Skeletal muscle tissue (tissue), 4 donors: Measurements from ENCODE around the gene ITPR1. TPM values are rescaled to one million over a fixed set of nuclear protein-coding genes. Genes with fewer than 3 reads are reported as not detected.

Experiments used
- H3K27ac ChIP-seq: one replicate; pipeline ENCODE4 v1.7.0; 2013; ENCODE audit warnings: mild to moderate bottlenecking, low read depth, low read length, inconsistent platforms
- H3K27me3 ChIP-seq, 3 donors: one replicate each; pipeline ENCODE4 v1.7.0; 2013; ENCODE audit warnings: low read length in 3 of 3; ENCODE audit not compliant: control insufficient read depth in 3 of 3, insufficient read depth in 3 of 3
- H3K36me3 ChIP-seq, 3 donors: one replicate each; pipeline ENCODE4 v1.7.0; 2013; ENCODE audit warnings: low read length in 3 of 3; ENCODE audit not compliant: control insufficient read depth in 3 of 3, insufficient read depth in 3 of 3
- H3K4me1 ChIP-seq, 3 donors: one replicate each; pipeline ENCODE4 v1.7.0; 2013; ENCODE audit warnings: low read length in 3 of 3, mild to moderate bottlenecking in 3 of 3; ENCODE audit not compliant: control insufficient read depth in 3 of 3, insufficient read depth in 3 of 3
- H3K4me3 ChIP-seq, 3 donors: one replicate each; pipeline ENCODE4 v1.7.0; 2013; ENCODE audit warnings: low read length in 3 of 3
- H3K9ac ChIP-seq, 3 donors: one replicate each; pipeline ENCODE4 v1.7.0; 2013; ENCODE audit warnings: low read length in 3 of 3, mild to moderate bottlenecking in 3 of 3, moderate library complexity in 2 of 3, low read depth in 1 of 3
- H3K9me3 ChIP-seq, 3 donors: one replicate each; pipeline ENCODE4 v1.7.0; 2013; ENCODE audit warnings: low read length in 3 of 3; ENCODE audit not compliant: control insufficient read depth in 3 of 3
- total RNA-seq: library from RNA; depleted of rRNA; stranded (reverse); fragments of >200 nt; gene quantifications from one replicate; pipeline ENCODE4 v1.2.3, GENCODE V29; 2014
- donor health status: Osteomylitis.

The ITPR1 gene
- total RNA-seq, 1 donor from 2014 or later: 55.8 TPM

- H3K36me3 ChIP-seq: peaks cover 2 to 10% (median 3%) of the 10 kb centered on the region in 3 donors
- no peaks in the 10 kb centered on the region for H3K4me1 ChIP-seq
- no peak overlapping the region for H3K9ac ChIP-seq
- H3K27me3 ChIP-seq: no peaks in the 10 kb centered on the region
- no peaks in the 10 kb centered on the region for H3K9me3 ChIP-seq
- no peak overlapping the region for H3K27ac ChIP-seq
- H3K4me3 ChIP-seq: no peak overlapping the region
Observed at GRCh38 chr3:4674216-4674615, 181.1 kb downstream of the ITPR1 start.

- H3K27me3 ChIP-seq: no peaks in the 10 kb centered on the region
- no peak overlapping the region for H3K4me3 ChIP-seq
- no peak overlapping the region for H3K9ac ChIP-seq
- peaks cover 0 to 6% (median 5%) of the 10 kb centered on the region in 3 donors for H3K36me3 ChIP-seq
- H3K9me3 ChIP-seq: no peaks in the 10 kb centered on the region
- no peak overlapping the region for H3K27ac ChIP-seq
- H3K4me1 ChIP-seq: no peaks in the 10 kb centered on the region
Observed at GRCh38 chr3:4675704-4676103, 182.6 kb downstream of the ITPR1 start.

DNA sequence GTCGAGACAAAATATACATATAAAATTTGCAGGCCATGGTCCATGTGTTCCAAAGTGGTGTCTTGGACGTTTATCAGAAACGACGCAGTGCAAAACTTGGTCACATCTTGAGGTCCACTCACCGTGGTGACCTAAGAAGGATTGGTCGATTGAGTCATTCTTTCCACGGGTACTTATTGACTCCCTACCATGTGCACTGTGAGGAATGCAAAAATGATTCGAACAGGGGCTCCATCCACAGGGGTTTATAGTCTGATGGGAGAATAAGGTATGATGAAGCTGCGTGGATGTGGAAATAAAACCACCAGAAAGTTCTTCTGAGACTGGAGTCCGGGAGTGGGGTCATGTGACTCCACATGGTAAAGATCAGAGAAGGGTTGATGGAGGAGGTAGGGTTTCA lies 185.2 kb downstream of the ITPR1 start:
- H3K27ac ChIP-seq: no peak overlapping the region
- H3K9me3 ChIP-seq: no peaks in the 10 kb centered on the region
- H3K36me3 ChIP-seq: peaks cover 4 to 5% (median 4%) of the 10 kb centered on the region in 3 donors
- H3K9ac ChIP-seq: no peak overlapping the region
- no peak overlapping the region for H3K4me3 ChIP-seq
- H3K4me1 ChIP-seq: no peaks in the 10 kb centered on the region
- no peaks in the 10 kb centered on the region for H3K27me3 ChIP-seq

DNA sequence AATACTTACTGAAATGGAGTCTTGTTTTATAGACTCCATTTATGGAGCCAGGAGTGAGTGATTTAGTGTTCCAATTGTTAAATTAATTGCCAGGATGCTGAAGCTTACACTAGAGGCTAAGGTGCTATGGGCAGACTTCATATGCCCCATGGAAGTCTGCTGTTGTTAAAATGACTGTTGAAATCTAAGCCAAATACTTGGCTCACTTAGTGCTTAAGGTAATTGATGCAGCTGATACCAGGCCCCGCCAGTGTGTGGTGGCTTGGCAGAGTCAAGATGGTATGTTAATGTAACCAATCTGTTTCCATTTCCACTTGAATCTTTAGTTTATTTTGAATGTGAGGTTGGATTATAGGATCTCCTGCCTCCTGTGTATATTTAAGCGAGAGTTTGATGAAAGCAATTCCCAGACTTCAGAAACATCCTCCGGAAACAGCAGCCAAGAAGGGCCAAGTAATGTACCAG lies 187.1 kb downstream of the ITPR1 start:
- no peaks in the 10 kb centered on the region for H3K27me3 ChIP-seq
- peaks cover 6 to 19% (median 17%) of the 10 kb centered on the region in 3 donors for H3K36me3 ChIP-seq
- no peak overlapping the region for H3K27ac ChIP-seq
- H3K4me1 ChIP-seq: no peaks in the 10 kb centered on the region
- H3K4me3 ChIP-seq: no peak overlapping the region
- no peak overlapping the region for H3K9ac ChIP-seq
- H3K9me3 ChIP-seq: no peaks in the 10 kb centered on the region

- Histone ChIP-seq H3K9ac (no peak overlapping the region), H3K27me3 (no peaks in the 10 kb centered on the region), H3K36me3 (peaks cover 6 to 26% (median 23%) of the 10 kb centered on the region in 3 donors), H3K9me3 (no peaks in the 10 kb centered on the region), H3K4me3 (no peak overlapping the region), H3K27ac (no peak overlapping the region), H3K4me1 (no peaks in the 10 kb centered on the region)
Observed at GRCh38 chr3:4680871-4681300, 187.7 kb downstream of the ITPR1 start.

GRCh38 chr3:4681301-4681700 lies 188.2 kb downstream of the ITPR1 start:
- no peak overlapping the region for H3K9ac ChIP-seq
- H3K36me3 ChIP-seq: peaks cover 6 to 28% (median 27%) of the 10 kb centered on the region in 3 donors

DNA sequence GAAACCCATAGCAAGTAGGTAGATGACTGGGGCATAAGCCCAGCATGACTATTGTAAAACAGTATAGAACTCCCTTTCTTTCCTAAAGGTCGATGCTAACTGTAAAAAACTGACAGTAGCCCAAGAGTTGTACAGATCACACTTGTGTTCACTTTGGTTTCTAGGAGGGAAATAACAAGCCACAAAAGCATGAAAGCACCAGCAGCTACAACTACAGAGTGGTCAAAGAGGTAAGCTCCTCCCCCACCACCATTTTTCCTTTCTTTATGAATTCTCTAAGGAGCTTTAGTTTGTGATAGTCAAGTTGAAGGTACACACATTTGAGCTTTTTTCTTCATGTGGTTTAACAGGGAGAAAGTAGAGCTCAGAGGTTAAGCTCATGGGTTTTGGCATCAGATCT lies 191.0 kb downstream of the ITPR1 start:
- Histone ChIP-seq H3K27ac (no peak overlapping the region), H3K36me3 (peaks cover 10 to 31% (median 29%) of the 10 kb centered on the region in 3 donors), H3K9me3 (no peaks in the 10 kb centered on the region), H3K27me3 (no peaks in the 10 kb centered on the region), H3K4me1 (no peaks in the 10 kb centered on the region), H3K9ac (no peak overlapping the region), H3K4me3 (no peak overlapping the region)

More at GRCh38 chr3:4681301-4681700, 188.2 kb downstream of the ITPR1 start:
- Histone ChIP-seq H3K9me3 (no peaks in the 10 kb centered on the region), H3K4me3 (no peak overlapping the region), H3K27me3 (no peaks in the 10 kb centered on the region), H3K4me1 (no peaks in the 10 kb centered on the region), H3K27ac (no peak overlapping the region)

DNA sequence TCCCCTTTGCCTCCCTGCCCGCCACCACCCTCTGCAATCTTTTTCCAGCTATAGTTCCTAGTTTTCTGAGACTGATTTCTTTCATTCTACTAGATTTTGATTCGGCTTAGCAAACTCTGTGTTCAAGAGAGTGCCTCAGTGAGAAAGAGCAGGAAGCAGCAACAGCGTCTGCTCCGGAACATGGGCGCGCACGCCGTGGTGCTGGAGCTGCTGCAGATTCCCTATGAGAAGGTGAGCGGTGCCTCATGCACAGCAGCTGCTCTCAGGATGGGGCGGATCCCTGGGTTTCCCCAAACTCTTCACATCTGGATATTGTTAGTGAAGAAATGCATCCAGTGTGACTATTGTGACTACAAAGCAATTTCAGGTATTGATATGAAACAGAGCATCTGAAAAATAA lies 191.8 kb downstream of the ITPR1 start:
- peaks cover 7 to 38% (median 31%) of the 10 kb centered on the region in 3 donors for H3K36me3 ChIP-seq
- H3K9me3 ChIP-seq: no peaks in the 10 kb centered on the region
- no peaks in the 10 kb centered on the region for H3K27me3 ChIP-seq
- H3K9ac ChIP-seq: no peak overlapping the region
- H3K4me3 ChIP-seq: no peak overlapping the region
- H3K27ac ChIP-seq: no peak overlapping the region
- H3K4me1 ChIP-seq: no peaks in the 10 kb centered on the region

- Histone ChIP-seq H3K27ac (no peak overlapping the region), H3K36me3 (peaks cover 7 to 38% (median 31%) of the 10 kb centered on the region in 3 donors), H3K9ac (no peak overlapping the region), H3K4me1 (no peaks in the 10 kb centered on the region), H3K27me3 (no peaks in the 10 kb centered on the region), H3K4me3 (no peak overlapping the region), H3K9me3 (peaks cover 0 to 4% (median 0%) of the 10 kb centered on the region in 3 donors)
Observed at GRCh38 chr3:4685673-4686345, 192.7 kb downstream of the ITPR1 start.

GRCh38 chr3:4686619-4687018 lies 193.5 kb downstream of the ITPR1 start:
- no peak overlapping the region for H3K9ac ChIP-seq
- H3K36me3 ChIP-seq: peaks cover 10 to 38% (median 31%) of the 10 kb centered on the region in 3 donors
- H3K27ac ChIP-seq: no peak overlapping the region

More at GRCh38 chr3:4686619-4687018, 193.5 kb downstream of the ITPR1 start:
- Histone ChIP-seq H3K4me3 (no peak overlapping the region), H3K9me3 (peaks cover 0 to 4% (median 0%) of the 10 kb centered on the region in 3 donors), H3K27me3 (no peaks in the 10 kb centered on the region), H3K4me1 (no peaks in the 10 kb centered on the region)
